SK-N-MC (cell line): ENCODE data around the gene KRT80.

Source experiments
- EZH2 ChIP-seq: fragments of 200-600 bp; sonication (generic); IDR thresholded peaks from one replicate; pipeline ENCODE4 v1.6.1; 2017; ENCODE audit warnings: antibody characterized with exemption
- FOXP2 ChIP-seq: optimal IDR thresholded peaks from 2 replicates; pipeline ENCODE3; 2011; ENCODE audit warnings: mild to moderate bottlenecking, moderate library complexity; ENCODE audit not compliant: insufficient read depth; ENCODE audit errors: extremely low read length, control extremely low read depth
- POLR2AphosphoS5 ChIP-seq: IDR thresholded peaks from 2 replicates; pipeline ENCODE4 v1.6.1; 2012; ENCODE audit warnings: mild to moderate bottlenecking, low read depth, low read length, borderline replicate concordance

DNA sequence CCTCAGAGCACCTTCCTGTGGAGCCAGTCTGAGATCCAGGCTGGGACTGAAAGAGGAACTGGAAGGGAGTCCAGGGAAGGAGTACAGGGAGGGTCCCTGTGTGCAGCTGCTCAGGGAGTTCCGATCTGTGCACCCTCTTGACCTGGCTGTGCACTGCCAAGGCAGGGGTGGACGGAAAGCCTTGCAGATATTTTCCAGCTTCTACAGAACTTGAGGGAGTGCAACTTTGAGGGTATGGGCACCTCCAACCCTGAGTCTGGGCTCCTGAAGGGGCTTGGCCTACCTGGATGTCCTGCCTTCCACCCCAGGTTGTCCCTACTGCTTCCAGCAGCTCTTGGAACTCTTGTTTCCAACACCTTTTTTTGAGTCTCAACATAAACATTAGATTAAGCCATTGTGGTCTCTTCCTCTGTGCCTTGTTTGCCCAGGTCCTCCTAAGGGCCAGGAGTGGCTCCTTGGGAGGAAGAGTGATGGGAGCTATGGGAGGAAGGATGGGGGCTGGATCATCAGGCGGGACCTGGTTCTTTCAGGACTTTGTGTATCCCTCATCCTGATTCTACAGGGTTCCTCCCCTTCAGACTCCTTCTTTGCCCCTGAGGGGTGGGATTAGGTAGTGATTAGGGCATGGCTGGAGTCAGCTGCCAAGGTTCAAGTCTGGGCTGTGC, 44.7 kb upstream of the KRT80 start:
- TF ChIP-seq EZH2 (no peak), POLR2AphosphoS5 (no peak), FOXP2 (no peak)
